K562 (cell line): Measurements from ENCODE around the gene WWC2. TPM values are rescaled to one million over a fixed set of nuclear protein-coding genes. Genes with fewer than 3 reads are reported as not detected.

Source experiments
- ATAC-seq: fragments of 200-7000 bp; cut with Tn5 transposase; 3 replicates; pipeline ENCODE4 v1.9.1; 2020; ENCODE audit warnings: moderate library complexity
- BruUV-seq: library from RNA; stranded (reverse); fragments of 400-500 nt; replicated peaks from 2 replicates; lab custom pipeline; 2021; lab: Mats Ljungman, UMichigan
- CTCF ChIA-PET: fragments of 300-600 bp; formaldehyde crosslinking; extraction: SDS; loops from one replicate; lab custom pipeline; 2021; ENCODE audit warnings: low intra/inter-chr PET ratio; lab: Yijun Ruan, JAX
- POLR2A ChIA-PET: fragments of 300-600, 350-650 bp; sonication (Branson Sonifier 250); formaldehyde crosslinking; extraction: SDS; loops from one replicate; lab custom pipeline; 2021; ENCODE audit warnings: antibody characterized with exemption, inconsistent platforms; lab: Yijun Ruan, JAX
- DNase-seq, 4 experiments: peaks; one replicate each; pipeline versions ENCODE4 v3.0.0 to v3.0.0-alpha.2; 2011 to 2018; ENCODE audit warnings: low spot score in 3 of 4, mixed read lengths in 3 of 4; ENCODE audit errors: extremely low read depth in 1 of 4
- FAIRE-seq: peaks from 2 replicates; lab custom pipeline; 2011; peaks lifted over from hg19 to GRCh38; lab: Jason Lieb, UNC
- H2AFZ ChIP-seq: 2 replicates; pipeline ENCODE4 v1.6.0; 2011; ENCODE audit warnings: low read depth, low read length, control low read depth, inconsistent platforms
- H3K27ac ChIP-seq: fragments of 200-600 bp; 3 replicates; pipeline ENCODE4 v1.8.0; 2011; ENCODE audit warnings: low read depth, mild to moderate bottlenecking, control low read depth, inconsistent platforms, low read length, moderate library complexity, mixed read lengths; ENCODE audit errors: extremely low read depth
- H3K27me3 ChIP-seq, 2 experiments: fragments of 300-600 bp in 1 of 2; 2 replicates in 1 of 2; 3 replicates in 1 of 2; pipeline versions ENCODE4 v1.6.0 to v1.8.0; 2011; ENCODE audit warnings: inconsistent platforms in 2 of 2, low read length in 2 of 2, mild to moderate bottlenecking in 1 of 2, mixed read lengths in 1 of 2, moderate library complexity in 1 of 2; ENCODE audit not compliant: control insufficient read depth in 2 of 2, insufficient read depth in 2 of 2
- H3K36me3 ChIP-seq: fragments of 300-600 bp; 3 replicates; pipeline ENCODE4 v1.8.0; 2011; ENCODE audit warnings: mild to moderate bottlenecking, low read length, inconsistent platforms; ENCODE audit not compliant: control insufficient read depth, insufficient read depth
- H3K4me1 ChIP-seq, 2 experiments: fragments of 200-600 bp in 1 of 2; replicated peaks in 1 of 2; 2 replicates in 1 of 2; 3 replicates in 1 of 2; pipeline versions ENCODE4 v1.5.1 to v1.8.0; 2011; ENCODE audit warnings: inconsistent platforms in 2 of 2, low read length in 2 of 2, mild to moderate bottlenecking in 1 of 2, mixed read lengths in 1 of 2, moderate library complexity in 1 of 2; ENCODE audit not compliant: control insufficient read depth in 2 of 2, insufficient read depth in 2 of 2
- H3K4me2 ChIP-seq: 2 replicates; pipeline ENCODE4 v1.6.1; 2011; ENCODE audit warnings: low read length, control low read depth, inconsistent platforms, mixed read lengths; ENCODE audit not compliant: insufficient read depth
- H3K4me3 ChIP-seq: fragments of 200-600 bp; sonication (generic), shearing (Covaris generic); 2 replicates; pipeline ENCODE4 v1.5.1; 2016; ENCODE audit warnings: control low read depth, inconsistent platforms
- H3K79me2 ChIP-seq: fragments of 200-600 bp; 3 replicates; pipeline ENCODE4 v1.8.0; 2011; ENCODE audit warnings: low read length, inconsistent platforms; ENCODE audit not compliant: control insufficient read depth, insufficient read depth
- H3K9ac ChIP-seq, 2 experiments: 2 replicates each; pipeline versions ENCODE4 v1.6.0 to v1.6.1; 2011; ENCODE audit warnings: low read depth in 2 of 2, low read length in 2 of 2, control low read depth in 1 of 2, inconsistent platforms in 1 of 2, mild to moderate bottlenecking in 1 of 2, mixed read lengths in 1 of 2; ENCODE audit not compliant: insufficient read depth in 1 of 2
- H3K9me1 ChIP-seq: one replicate; pipeline ENCODE4 v1.6.0; 2011; ENCODE audit warnings: inconsistent platforms, mild to moderate bottlenecking, low read length, moderate library complexity; ENCODE audit not compliant: control insufficient read depth, insufficient read depth
- H3K9me3 ChIP-seq: replicated peaks from 2 replicates; pipeline ENCODE4 v1.5.1; 2011; ENCODE audit warnings: low read depth, low read length, inconsistent platforms; ENCODE audit not compliant: control insufficient read depth, insufficient read depth
- H4K20me1 ChIP-seq: replicated peaks from 2 replicates; pipeline ENCODE4 v1.6.1; 2011; ENCODE audit warnings: low read length, inconsistent platforms, mixed read lengths; ENCODE audit not compliant: control insufficient read depth, insufficient read depth
- CBFA2T2 ChIP-seq: fragments of 450-650 bp; conservative IDR thresholded peaks from 2 replicates; pipeline ENCODE4 v1.6.1; 2017; ENCODE audit warnings: mild to moderate bottlenecking
- CBX8 ChIP-seq: fragments of 200-600 bp; sonication (generic); IDR thresholded peaks from 2 replicates; pipeline ENCODE4 v1.6.1; 2012; ENCODE audit warnings: borderline replicate concordance, mixed run types, low read depth, mild to moderate bottlenecking, moderate library complexity, mixed read lengths, low read length, control low read depth, inconsistent platforms; ENCODE audit not compliant: poor library complexity, severe bottlenecking; ENCODE audit errors: extremely low read depth
- DMBX1 ChIP-seq: fragments of 250-450 bp; sonication (Bioruptor Pico); IDR thresholded peaks from 2 replicates; pipeline ENCODE4 v1.8.0; 2022; ENCODE audit warnings: inconsistent platforms, mild to moderate bottlenecking, moderate library complexity, borderline replicate concordance
- GABPB1 ChIP-seq: sonication (generic); formaldehyde crosslinking; IDR thresholded peaks from 2 replicates; pipeline ENCODE4 v1.8.0; 2022; ENCODE audit warnings: mild to moderate bottlenecking, missing genetic modification reagents
- PBX2 ChIP-seq, 2 experiments: IDR thresholded peaks in 1 of 2; conservative IDR thresholded peaks in 1 of 2; 2 replicates each; pipeline ENCODE4 v1.6.1; 2016; ENCODE audit warnings: low read depth in 2 of 2, mild to moderate bottlenecking in 1 of 2, missing compliant biosample characterization in 1 of 2, missing genetic modification characterization in 1 of 2, moderate library complexity in 1 of 2
- ZNF764 ChIP-seq: fragments of 250-450 bp; sonication (Bioruptor Pico); IDR thresholded peaks from 2 replicates; pipeline ENCODE4 v1.4.0; 2020; ENCODE audit warnings: low read depth, mild to moderate bottlenecking, moderate library complexity
- ZZZ3 ChIP-seq: fragments of 450-650 bp; IDR thresholded peaks from 2 replicates; pipeline ENCODE4 v1.6.1; 2016; ENCODE audit warnings: antibody characterized with exemption, mild to moderate bottlenecking, moderate library complexity
- WGBS: fragments of 100-300 bp; shearing (Covaris generic); methylation state at CpG from one replicate; pipeline ENCODE4 v1.1.6; 2016; ENCODE audit warnings: low coverage, mixed read lengths; ENCODE audit not compliant: insufficient coverage; ENCODE audit errors: missing lambda C conversion rate; 5-methylcytosine and 5-hydroxymethylcytosine counted together
- in situ Hi-C: fragments of 300-500 bp; cut with MboI; formaldehyde crosslinking; loops from 4 replicates; pipeline ENCODE4 v1.15.0; 2018; ENCODE audit warnings: inconsistent platforms, mixed read lengths
- intact Hi-C: fragments of 100-400 bp; cut with micrococcal nuclease; formaldehyde crosslinking; loops from 2 replicates; pipeline ENCODE4 v1.14.2; 2022
- polyA plus RNA-seq, 8 experiments: library from polyadenylated mRNA; depleted of rRNA in 4 of 8; stranded (reverse) in 5 of 8; unstranded in 3 of 8; fragments of >200 nt; fragmentation: Nextera tagmentation in 2 of 8; fragmentation: Illumina TruSeq in 1 of 8; extraction: Ambion mirVana in 2 of 8; extraction: Trizol in 1 of 8; gene quantifications; 2 replicates each; pipeline versions ENCODE4 v1.2.1 to v1.2.3, GENCODE V29; 2011 to 2014; ENCODE audit warnings: inconsistent platforms in 1 of 8, missing spikeins in 1 of 8
- total RNA-seq, 7 experiments: library from RNA; depleted of rRNA in 6 of 7; stranded (reverse); fragments of >200 nt in 6 of 7; fragmentation: Illumina TruSeq in 2 of 7; extraction: Trizol in 2 of 7; gene quantifications; 2 replicates each; pipeline versions ENCODE4 v1.2.1 to v1.2.3, GENCODE V29; 2011 to 2021; ENCODE audit warnings: low replicate concordance in 1 of 7
- TF ChIP-seq, protein P1 (sequence below), 3 experiments: fragments of 200-800 bp in 1 of 3; sonication (Bioruptor generic) in 1 of 3; sonication (generic) in 1 of 3; formaldehyde crosslinking in 1 of 3; IDR thresholded peaks; 2 replicates each; pipeline versions ENCODE4 v1.6.1 to v1.8.0; 2016 to 2022; ENCODE audit warnings: mild to moderate bottlenecking in 2 of 3, missing compliant biosample characterization in 2 of 3, missing genetic modification characterization in 2 of 3, missing genetic modification reagents in 1 of 3

WWC2 gene
- total and polyA plus RNA-seq, 9 of the 15 experiments (the other 6 are each of a cell fraction or from before 2014, with no cell fraction given), result 3.7 to 39.4 (median 19.6) TPM

DNA sequence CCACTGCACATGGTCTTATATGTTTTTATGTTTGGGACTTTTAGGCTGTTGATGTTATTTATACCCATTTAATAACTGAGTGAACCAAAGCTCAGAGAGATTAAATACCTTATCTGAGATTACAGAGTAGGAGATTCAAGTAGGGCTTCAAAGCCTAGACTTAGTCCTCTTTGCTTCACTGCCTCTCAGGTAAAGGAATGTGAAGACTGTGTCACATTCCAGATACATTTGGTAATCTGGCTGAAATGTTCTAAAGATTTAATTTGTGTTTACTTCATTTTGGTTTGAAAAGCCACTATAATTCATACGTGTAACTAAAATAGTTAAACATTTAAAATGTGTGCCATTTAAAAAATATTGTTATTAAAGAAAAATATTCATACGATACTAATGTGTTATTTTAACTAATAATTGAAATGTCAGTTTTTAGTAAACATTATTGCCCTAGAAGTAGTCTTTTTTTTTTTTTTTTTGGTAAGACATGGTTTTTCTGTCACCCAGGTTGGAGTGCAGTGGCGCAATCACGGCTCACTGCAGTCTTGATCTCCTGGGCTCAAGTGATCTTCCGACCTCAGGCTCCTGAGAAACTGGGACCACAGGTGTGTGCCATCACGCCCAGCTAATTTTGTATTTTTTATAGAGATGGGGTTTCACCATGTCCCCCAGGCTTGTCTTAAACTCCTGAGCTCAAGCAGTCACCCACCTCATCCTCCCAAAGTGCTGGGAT lies 54.3 kb downstream of the WWC2 start:
- Histone ChIP-seq H2AFZ (no peak overlapping the region), H3K9ac (no peak overlapping the region), H4K20me1 (no peaks in the 10 kb centered on the region), H3K27ac (no peak overlapping the region), H3K9me3 (no peaks in the 10 kb centered on the region), H3K79me2 (0 out of 3 replicates have a peak, but pooled peaks cover 3% of the 10 kb centered on the region), H3K27me3 (no peaks in the 10 kb centered on the region), H3K36me3 (no peaks in the 10 kb centered on the region), H3K9me1 (no peaks in the 10 kb centered on the region), H3K4me1 (no peaks in the 10 kb centered on the region)
- intact Hi-C loops, result no loop called here
- 60% methylated on average over 6 of the region's 6 CpGs for WGBS
- in situ Hi-C loops, result no loop called here
- ATAC-seq (no peak), DNase-seq (no peak), FAIRE-seq (no peak)
- no TSS peak for BruUV-seq
- CTCF ChIA-PET, result no interaction called here
- POLR2A ChIA-PET, result interaction anchor here (1.7 kb wide), 1 partner anchor 30 kb away, joined by 3 read pairs; no protein-coding TSS in a partner anchor
- TF ChIP-seq ZZZ3, result no peak
- TF ChIP-seq, all 486 proteins: peak for 0
- H3K4me2 ChIP-seq, result no peak overlapping the region
- no peak overlapping the region for H3K4me3 ChIP-seq

- CTCF ChIA-PET, result no interaction called here
- Histone ChIP-seq H3K36me3 (no peaks in the 10 kb centered on the region), H3K79me2 (0 out of 3 replicates have a peak, but pooled peaks cover 2% of the 10 kb centered on the region), H2AFZ (no peak overlapping the region), H3K9me1 (no peaks in the 10 kb centered on the region), H3K9ac (no peak overlapping the region), H3K4me1 (no peaks in the 10 kb centered on the region), H3K27ac (no peak overlapping the region), H3K9me3 (no peaks in the 10 kb centered on the region), H3K27me3 (no peaks in the 10 kb centered on the region), H3K4me3 (no peak overlapping the region), H4K20me1 (no peaks in the 10 kb centered on the region), H3K4me2 (no peak overlapping the region)
- no peak for DNase-seq
- in situ Hi-C loops (no loop called here), intact Hi-C loops (no loop called here)
- POLR2A ChIA-PET, result no interaction called here
- no TSS peak for BruUV-seq
- FAIRE-seq, result no peak
- no peak for ATAC-seq
- 44% methylated on average over 10 of the region's 10 CpGs for WGBS
- no peak for TF ChIP-seq ZNF764
- no peak for TF ChIP-seq DMBX1 (CRISPR knock-in tag)
- no peak for TF ChIP-seq PBX2 (CRISPR knock-in tag; IDR thresholded peaks at IDR 0.05; ENCODE audit: low read depth)
- TF ChIP-seq PBX2 (tag; conservative IDR thresholded peaks at IDR 0.05; ENCODE audit: low read depth), result peak; percentile 39; the same call in 1 of the 2 replicates
- TF ChIP-seq CBFA2T2, result no peak
- no peak for TF ChIP-seq CBX8
- TF ChIP-seq, protein P1, sequence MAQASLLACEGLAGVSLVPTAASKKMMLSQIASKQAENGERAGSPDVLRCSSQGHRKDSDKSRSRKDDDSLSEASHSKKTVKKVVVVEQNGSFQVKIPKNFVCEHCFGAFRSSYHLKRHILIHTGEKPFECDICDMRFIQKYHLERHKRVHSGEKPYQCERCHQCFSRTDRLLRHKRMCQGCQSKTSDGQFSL (CRISPR knock-in tag; IDR thresholded peaks at IDR 0.05), result no peak
- TF ChIP-seq, protein P1 (tag; IDR thresholded peaks at IDR 0.05), result no peak
- no peak for TF ChIP-seq GABPB1 (CRISPR knock-in tag)
These were observed 55.8 kb downstream of the WWC2 start for GRCh38 chr4:183154701-183155391.
